GM19328 (cell line): ENCODE results near the gene BRINP3.

ENCODE experiments used
- ATAC-seq: cut with Tn5 transposase; IDR thresholded peaks from one replicate; pipeline ENCODE4 v1.9.1; 2021; ENCODE audit warnings: mild to moderate bottlenecking, moderate library complexity; ENCODE audit not compliant: unreplicated experiment

BRINP3 gene

DNA sequence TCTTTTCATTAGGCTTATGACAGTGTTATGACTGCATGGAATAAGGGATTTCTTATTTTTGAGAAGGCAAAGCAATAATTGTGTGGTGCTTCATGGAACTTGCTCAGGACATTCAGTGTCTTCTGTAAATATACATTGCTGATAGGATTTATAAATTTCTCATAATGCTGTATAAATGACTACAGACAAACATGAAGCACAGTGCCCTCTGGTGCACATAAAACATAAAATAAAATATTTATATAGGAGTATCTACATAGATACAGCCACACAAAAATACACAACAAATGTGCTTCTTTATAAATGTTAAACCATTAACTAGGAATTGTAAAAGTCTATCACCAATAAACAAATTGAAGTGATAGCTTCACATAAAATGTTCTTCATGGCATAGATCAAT is 24.1 kb downstream of the BRINP3 start:
- no peak for ATAC-seq

DNA sequence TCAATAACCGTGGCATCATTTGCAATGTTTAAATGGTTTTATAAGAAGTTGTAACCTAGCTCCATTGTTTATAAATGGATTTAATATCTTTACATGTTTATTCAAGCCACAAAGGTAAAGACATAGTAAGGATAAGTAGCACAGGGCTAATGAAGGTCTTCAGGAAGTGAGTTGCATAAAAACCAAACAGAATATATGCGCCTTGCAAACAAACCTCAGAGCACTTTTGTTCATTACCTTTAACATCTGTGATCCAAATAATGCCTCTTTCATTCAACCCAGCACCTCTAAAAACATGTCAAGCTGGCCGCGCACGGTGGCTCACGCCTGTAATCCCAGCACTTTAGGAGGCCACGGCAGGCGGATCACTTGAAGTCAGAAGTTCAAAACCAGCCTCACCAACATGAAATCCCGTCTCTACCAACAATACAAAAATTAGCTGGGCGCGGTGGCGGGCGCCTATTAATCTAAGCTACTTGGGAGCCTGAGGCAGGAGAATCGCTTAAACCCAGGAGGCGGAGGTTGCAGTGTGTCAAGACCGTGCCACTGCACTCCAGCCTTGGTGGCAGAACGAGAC is 25.3 kb downstream of the BRINP3 start:
- ATAC-seq = no peak

DNA sequence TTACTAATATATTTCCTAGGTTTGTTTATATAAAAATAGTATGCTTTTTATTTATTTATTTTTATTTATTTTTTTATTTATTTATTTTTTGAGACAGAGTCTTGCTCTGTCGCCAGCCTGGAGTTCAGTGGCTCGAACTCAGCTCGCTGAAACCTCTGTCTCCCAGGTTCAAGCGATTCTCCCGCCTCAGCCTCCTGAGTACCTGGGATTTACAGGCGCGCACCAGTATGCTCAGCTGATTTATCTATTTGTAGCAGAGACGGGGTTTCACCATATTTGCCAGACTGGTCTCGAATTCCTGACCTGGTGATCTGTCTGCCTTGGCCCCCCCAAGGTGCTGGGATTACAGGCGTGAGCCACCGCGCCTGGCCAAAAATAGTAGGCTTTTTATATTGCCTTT is 33.2 kb downstream of the BRINP3 start:
- ATAC-seq = no peak

DNA sequence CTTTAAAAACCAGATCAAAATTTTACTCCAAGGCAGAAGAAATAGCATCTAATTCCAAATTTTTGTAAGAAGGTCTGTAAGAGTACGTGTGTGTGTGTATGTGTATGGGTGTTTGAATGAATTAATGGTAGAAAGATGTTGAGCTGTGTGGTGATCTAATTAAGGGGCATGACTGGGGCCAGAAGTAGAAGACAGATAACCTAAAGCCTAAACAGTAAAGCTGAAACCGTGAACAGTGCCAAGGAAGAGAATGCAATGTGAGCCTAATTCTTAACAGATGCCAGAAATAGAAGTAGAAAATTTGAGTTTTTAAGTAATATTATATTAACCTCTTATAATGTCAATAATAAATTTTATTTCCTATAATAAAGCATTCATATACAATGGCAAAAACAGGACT is 38.2 kb downstream of the BRINP3 start:
- no peak for ATAC-seq

DNA sequence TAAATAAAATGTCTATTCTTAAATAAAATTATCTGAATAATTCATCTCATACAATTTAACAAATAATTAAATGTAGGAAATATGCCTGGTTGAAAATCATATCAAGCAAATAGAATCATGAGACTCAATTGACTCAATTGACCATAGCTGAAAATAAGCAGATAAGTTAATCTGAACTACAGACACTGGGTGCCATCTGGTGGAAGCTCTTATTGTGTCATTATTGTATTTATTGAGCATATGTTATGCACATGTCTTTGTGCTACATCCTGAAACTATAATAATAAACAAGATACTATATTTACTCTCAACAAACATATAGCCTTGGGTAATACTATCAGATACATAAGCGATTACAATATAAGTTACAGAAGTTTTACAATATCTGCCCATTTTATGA is 41.0 kb downstream of the BRINP3 start:
- no peak for ATAC-seq

DNA sequence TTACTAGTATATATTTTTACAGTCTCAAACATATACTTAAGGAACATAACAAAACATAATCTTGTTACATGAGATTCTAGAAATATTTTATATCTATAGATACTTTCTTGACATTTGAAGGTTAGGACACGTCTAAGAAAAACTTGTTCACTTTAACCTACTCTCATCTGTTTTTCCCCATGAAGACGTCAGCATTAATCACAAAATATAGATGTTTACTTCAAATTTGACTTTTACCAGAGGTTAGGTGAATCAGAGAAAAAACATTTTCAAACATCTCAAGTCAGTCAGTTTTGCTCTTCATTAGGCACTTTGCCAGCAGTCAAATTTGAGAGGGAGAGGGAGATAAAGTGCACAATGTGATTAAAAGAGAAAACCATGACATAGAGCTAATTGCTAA is 47.7 kb downstream of the BRINP3 start:
- ATAC-seq = no peak

DNA sequence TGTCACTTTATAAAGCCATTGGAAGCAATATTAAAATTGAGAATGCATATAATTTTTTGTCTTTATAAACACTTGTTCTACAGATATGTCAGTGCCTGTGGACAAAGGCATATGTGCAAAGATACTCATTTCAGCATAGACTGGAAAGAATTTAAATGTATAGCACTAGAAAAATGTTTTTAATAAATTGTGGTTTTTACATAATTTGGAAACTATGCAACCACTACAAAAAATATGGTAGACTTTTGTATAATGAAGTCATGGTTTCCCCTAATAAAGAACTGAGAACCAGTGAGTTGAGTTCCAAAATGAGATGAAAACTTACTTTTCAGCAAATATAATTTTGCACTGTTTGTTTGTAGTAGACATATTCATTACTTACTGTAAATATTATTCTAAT is 48.5 kb downstream of the BRINP3 start:
- no peak for ATAC-seq

DNA sequence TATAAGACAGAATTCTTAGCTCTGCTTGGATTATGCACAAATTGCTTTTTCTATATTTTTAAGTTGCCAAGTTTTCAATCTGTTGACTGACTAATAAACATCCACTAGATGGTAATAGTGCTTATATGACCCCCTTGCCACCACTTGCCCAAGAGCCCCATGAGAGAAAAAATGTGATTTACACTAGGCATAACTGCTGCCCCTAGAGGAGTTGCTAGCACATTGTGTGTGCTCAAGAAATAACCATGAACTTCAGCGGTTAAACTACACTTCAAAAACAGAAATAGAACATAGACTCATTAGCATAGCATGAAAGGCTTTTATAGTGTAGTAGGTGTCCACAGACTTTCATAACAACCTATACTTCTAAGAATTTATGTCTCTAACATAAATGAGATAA is 61.4 kb downstream of the BRINP3 start:
- no peak for ATAC-seq

DNA sequence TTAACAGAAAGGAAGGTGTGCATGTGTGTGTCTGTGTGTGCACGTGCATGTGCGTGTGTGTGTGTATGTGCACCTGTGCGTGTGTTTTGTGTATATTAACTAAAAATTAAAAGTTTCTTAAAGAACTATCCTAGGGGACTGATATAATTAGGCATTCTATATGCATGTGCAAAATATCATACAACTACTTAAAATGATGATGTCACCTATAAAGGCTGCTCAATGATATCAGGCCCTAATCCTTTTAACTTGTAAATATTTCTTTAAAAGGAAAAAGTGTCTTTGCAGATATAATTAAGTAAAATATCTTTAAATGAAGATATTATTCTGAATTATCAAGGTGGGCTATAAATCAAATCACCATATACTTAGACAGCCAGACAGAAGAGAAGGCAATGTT is 64.5 kb downstream of the BRINP3 start:
- ATAC-seq = no peak

DNA sequence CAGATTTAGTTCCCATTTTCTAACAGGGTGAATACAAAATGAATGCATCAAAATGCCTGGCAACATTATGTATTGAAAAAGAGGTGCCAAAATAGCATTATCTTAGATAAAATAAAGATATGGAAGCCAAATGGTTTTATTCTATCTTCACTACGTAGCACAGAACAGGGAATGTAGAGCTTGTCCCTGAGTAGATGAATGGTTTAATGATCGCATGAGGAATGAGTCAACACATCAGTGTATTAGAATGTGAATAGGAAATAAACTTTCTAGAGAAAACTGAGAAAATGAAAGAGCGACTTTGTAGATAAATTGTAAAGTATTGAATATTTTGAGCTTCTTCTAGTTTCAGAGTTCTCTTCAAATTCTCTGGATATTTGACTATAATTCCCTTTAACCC is 74.3 kb downstream of the BRINP3 start:
- no peak for ATAC-seq

DNA sequence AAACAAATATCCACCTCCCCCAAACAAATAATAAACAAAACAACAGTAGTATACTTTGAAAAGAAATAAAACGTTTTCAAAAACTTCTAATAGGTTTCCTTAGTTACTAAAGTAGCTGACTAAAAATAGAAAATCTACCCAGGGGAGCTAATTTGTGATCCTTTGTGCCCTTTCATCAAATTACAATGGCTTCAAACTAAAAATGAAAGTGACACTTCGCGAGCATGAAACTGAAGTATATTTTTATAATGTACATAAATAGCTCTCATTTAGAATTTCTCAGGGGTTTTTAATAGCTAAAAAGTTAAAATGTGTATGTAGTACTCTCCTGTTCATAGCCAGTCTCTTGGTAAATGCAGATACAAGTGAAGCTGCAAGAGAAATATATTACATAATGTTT is 78.4 kb downstream of the BRINP3 start:
- no peak for ATAC-seq

DNA sequence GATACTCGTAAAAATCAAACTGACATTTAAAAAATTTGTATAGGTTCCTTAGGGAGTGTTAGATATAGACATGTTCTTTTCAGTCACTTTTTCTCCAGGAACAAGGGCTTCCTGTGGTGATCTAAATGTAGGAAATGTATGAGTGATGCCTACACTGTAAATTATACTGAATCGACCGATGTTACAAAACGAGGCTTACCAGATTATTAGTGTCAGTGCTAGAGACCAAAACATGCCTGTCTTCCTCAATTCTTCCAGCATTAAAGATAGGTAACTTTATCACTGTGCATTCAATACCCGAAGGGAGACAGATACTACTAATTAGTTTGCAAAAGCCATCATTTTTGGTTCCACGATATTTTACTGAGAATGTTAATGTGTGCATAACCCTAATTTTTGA is 86.1 kb downstream of the BRINP3 start:
- no peak for ATAC-seq

DNA sequence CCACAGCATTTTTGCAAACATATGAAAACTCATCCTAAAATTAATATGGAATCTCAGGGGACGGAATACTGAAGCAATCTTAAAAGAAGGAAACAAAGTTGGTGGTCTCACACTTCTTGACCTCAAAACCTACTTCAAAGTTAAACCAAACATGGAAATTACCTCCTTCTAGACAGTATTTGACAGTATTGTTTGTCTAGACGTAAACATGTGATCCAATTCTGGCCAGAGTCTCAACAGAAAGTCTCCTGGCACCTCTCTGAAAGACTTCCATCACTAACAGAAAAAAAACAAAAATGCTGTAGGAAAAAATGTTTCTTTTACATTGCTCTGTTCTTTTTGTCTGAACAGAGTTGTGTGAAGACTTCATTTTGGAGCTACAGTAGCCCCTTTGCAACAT is 99.7 kb downstream of the BRINP3 start:
- ATAC-seq = no peak

DNA sequence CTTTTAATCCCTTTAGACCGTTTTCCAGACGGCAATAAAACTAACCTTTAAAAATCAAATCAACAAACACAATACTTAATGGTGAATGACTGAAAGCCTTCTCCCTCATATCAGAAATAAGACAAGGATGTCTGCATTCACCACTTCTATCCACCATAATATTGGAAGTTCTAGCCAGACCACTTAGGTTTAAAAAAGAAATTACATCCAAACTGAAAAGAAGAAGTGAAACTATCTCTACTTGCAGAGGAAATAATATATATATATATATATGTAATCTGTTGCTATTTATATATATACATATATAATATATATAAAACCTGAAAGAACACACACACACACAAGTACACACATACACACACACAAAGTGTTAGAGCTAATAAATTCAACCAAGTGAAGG is 100.4 kb downstream of the BRINP3 start:
- ATAC-seq = no peak

DNA sequence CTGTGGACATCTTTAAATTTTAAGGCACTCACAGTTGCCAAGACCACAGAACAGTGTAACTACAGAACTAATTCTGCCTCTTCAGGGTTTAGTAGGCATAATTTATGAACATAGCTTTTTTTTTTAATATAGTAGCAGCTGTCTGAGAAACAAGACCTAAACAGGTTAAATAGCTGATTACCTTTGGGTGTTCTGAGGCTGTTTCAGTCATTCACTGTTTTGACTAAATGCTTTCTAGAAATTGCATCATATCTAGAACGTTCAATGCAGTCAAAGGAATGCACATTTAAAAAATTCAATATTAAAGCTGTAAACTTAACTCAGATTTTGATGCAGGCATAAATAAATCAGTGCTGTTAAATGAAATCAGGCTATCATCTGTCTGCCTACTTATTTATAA is 101.6 kb downstream of the BRINP3 start:
- no peak for ATAC-seq

DNA sequence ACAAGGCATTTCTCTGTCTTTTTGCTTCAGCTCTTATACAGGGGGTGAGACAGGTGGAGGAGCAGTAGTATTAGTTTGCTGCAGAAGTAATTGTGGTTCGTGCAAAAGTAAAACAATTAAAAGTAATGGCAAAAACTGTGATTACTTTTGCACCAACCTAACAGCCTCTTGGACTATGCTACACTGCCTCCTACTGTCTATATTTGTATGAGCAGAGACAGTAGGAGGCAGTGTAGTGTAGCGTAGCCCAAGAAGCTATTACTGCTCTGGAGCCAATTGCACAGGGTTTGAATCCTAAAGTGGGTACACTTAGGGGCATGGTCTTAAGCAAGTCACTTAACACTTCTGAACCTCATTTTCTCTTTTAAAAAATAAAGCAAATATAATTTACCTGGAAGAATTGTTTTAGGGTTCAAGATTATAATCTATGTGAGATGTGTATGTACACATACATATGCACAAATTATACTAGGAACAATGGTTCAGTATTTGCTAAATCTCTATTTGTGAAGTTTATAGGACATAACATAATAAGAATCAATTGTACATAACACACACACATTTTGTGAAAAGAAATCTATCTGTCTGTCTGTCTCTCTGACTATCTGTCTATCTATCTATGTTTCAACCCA is 103.8 kb downstream of the BRINP3 start:
- no peak for ATAC-seq

DNA sequence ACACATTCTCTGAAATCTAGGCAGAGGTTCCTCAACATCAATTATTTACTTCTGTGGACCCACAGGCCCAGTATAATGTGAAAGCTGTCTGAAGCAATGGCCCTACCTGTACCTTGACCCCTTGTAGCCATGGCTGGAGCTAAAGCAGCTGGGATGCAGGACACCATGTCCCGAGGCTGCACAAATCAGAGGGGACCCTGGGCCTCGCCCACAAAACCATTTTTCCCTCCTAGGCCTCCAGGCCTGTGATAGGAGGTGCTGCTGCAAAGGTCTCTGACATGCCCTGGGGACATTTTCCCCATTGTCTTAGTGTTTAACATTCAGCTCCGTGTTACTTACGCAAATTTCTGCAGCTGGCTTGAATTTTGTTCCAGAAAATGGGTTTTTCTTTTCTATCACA is 110.5 kb downstream of the BRINP3 start:
- no peak for ATAC-seq

DNA sequence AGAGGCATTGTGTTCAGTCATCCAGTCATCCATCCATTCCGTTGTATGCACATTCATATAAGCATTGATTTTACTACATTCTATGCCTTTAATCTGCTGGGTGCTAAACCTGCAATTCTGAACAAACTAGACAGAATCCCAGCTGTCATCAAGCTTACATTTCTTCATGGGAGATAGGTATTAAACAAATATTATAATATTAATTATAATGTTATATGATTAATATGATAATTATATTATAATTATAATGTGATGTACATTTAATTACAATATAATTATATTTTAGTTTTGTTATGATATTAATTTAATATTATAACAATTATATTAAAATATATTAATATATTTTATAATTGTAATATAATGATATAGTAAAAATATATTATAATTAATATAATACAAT is 112.4 kb downstream of the BRINP3 start:
- ATAC-seq = no peak

DNA sequence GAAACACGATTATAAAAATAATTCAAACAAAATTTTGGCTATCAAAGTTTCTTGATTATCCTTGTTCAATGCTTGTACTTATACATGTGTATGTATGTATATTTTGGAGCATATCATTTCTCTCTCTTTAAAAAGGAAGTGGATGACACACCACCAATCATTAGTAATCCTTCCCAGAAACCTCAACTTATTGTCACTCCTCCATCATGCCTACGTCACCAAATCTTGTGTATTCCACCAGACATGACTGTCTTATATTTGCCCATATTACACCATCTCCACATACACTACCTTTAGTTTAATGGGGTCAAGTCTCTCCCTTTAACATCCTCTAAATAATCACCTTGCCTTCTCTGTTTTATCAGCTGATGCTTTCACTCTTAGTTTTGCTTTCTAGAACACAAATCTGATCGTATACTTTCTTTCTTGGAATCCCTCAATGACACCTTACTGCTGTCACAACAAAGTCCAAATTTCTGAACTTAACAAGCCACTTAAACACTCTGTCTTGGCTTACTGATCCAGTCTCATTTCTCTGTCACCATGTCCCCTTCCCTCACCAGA is 124.0 kb downstream of the BRINP3 start:
- no peak for ATAC-seq

DNA sequence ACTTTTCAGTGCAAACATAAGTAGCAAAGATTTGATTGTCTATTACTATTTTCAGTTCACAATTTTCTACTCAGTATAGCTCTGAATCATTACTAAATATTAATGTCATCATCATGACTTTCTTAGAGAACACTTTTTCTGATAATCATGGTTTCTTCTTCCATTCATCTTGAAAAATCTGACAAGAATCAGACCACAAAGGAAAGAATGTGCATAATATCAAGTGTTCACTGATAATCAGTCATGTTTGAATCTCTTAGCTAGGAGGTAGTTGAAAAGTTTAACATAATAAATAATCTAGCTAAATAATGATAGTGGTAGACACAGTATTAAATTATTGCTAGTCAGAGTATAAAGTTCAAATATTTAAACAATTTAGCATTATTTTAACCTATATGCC is 133.2 kb downstream of the BRINP3 start:
- no peak for ATAC-seq

DNA sequence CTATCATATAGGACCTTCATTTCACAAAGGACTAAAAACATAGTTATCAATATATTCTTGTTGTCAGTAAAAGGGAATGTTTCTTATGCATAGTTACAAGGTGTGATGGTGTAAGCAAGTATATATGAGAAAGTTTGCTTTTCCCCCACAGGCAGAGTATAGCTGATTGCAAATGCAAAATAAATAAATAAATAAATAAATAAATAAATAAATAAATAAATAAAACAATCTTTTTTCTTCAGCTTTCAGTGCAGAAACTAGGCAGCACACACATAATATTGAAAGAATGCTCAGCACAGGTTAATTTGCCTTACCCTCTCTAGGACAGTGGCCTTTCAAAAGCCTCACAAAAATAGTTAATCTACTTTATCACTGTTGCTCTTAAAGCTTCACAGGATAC is 138.8 kb downstream of the BRINP3 start:
- ATAC-seq = no peak

DNA sequence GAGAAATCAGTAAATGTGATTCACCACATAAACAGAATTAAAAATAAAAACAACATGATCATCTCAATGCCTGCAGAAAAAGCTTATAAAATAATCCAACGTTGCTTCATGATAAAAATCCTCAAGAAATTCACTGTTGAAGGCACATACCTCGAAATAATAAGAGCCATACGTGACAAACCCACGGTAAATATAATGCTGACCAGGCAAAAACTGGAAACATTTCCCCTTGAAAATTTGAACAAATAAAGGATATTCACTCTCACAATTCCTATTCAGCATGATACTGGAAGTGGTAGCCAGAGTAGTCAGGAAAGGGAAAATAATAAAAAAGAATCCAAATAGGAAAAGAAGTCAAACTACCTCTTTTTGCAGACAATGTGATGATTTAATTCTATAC is 148.8 kb downstream of the BRINP3 start:
- no peak for ATAC-seq

DNA sequence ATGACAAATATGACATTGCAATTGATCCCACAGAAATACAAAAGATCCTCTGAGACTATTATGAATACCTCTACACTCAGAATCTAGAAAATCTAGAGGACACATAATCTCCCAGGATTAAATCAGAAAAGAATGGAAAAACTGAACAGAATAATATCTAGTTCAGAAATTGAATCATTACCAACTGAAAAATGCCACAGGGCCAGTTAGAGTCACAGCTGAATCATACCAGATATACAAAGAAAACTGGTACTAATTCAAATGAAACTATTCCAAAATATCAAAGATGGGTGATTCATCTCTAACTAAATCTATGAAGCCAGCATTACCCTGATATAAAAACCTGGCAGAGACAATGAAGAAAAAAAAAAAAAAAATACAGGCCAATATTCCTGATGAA is 149.3 kb downstream of the BRINP3 start:
- ATAC-seq = no peak
